ENCODE results near the gene MCM3AP.
A peak's percentile ranks its signal among the peaks of the same experiment; 100 is the strongest.
"Not testable (repeated sequence)": the region's sequence is repeated elsewhere in the genome, so short reads cannot be mapped to it uniquely, and the experiment has no call there.

Gene MCM3AP

GRCh38 chr21:46310260-46310659 lies 24.8 kb upstream of the MCM3AP start:
- DNase-seq, result not testable (repeated sequence)

- no peak for DNase-seq
Observed at GRCh38 chr21:46308431-46308830, 23.0 kb upstream of the MCM3AP start.

- no peak for DNase-seq
Observed at GRCh38 chr21:46307625-46308024, 22.2 kb upstream of the MCM3AP start.

- DNase-seq, result no peak
Observed at GRCh38 chr21:46304955-46305354, 19.5 kb upstream of the MCM3AP start.

- DNase-seq, result no peak
Observed at GRCh38 chr21:46304437-46304836, 19.0 kb upstream of the MCM3AP start.

GRCh38 chr21:46301759-46302158 lies 16.3 kb upstream of the MCM3AP start:
- DNase-seq, result no peak

- no peak for DNase-seq
Observed at GRCh38 chr21:46299167-46299566, 13.8 kb upstream of the MCM3AP start.

GRCh38 chr21:46297338-46298271 lies 12.2 kb upstream of the MCM3AP start:
- DNase-seq, result no peak

GRCh38 chr21:46295996-46296752 lies 10.8 kb upstream of the MCM3AP start:
- DNase-seq, result no peak

GRCh38 chr21:46295177-46295770 lies 9.9 kb upstream of the MCM3AP start:
- DNase-seq, result no peak

GRCh38 chr21:46294647-46295176 lies 9.3 kb upstream of the MCM3AP start:
- no peak for DNase-seq

- no peak for DNase-seq
Observed at GRCh38 chr21:46291561-46291960, 6.2 kb upstream of the MCM3AP start.

- no peak for DNase-seq
Observed at GRCh38 chr21:46289655-46290179, 4.3 kb upstream of the MCM3AP start.

GRCh38 chr21:46287541-46287940 lies 2.1 kb upstream of the MCM3AP start:
- no peak for DNase-seq

- DNase-seq, result peak; percentile 16
Observed at GRCh38 chr21:46286648-46287002, 1.2 kb upstream of the MCM3AP start.

GRCh38 chr21:46285761-46286647 lies 593 bp upstream of the MCM3AP start, which contains the start of gene YBEY:
Gene YBEY (plus strand): TSS chr21:46286342. CDS start chr21:46286914, 572 bp downstream.
- peak; percentile 53 for DNase-seq

- no peak for DNase-seq
Observed at GRCh38 chr21:46284733-46285132, 678 bp downstream of the MCM3AP start.

- no peak for DNase-seq
Observed at GRCh38 chr21:46284077-46284644, 1.2 kb downstream of the MCM3AP start.

GRCh38 chr21:46274797-46275390 lies 10.5 kb downstream of the MCM3AP start:
- DNase-seq, result no peak

- no peak for DNase-seq
Observed at GRCh38 chr21:46273341-46273740, 12.1 kb downstream of the MCM3AP start.

- no peak for DNase-seq
Observed at GRCh38 chr21:46269466-46269865, 15.9 kb downstream of the MCM3AP start.
